HG03025 (cell line): ENCODE results near the gene CYBRD1.
A peak's percentile ranks its signal among the peaks of the same experiment; 100 is the strongest.
"Not testable (repeated sequence)": the region's sequence is repeated elsewhere in the genome, so short reads cannot be mapped to it uniquely, and the experiment has no call there.

Source experiments
- ATAC-seq: cut with Tn5 transposase; IDR thresholded peaks from one replicate; pipeline ENCODE4 v1.9.1; 2021; ENCODE audit warnings: mild to moderate bottlenecking, moderate library complexity; ENCODE audit not compliant: unreplicated experiment, low FRiP score

The CYBRD1 gene

DNA sequence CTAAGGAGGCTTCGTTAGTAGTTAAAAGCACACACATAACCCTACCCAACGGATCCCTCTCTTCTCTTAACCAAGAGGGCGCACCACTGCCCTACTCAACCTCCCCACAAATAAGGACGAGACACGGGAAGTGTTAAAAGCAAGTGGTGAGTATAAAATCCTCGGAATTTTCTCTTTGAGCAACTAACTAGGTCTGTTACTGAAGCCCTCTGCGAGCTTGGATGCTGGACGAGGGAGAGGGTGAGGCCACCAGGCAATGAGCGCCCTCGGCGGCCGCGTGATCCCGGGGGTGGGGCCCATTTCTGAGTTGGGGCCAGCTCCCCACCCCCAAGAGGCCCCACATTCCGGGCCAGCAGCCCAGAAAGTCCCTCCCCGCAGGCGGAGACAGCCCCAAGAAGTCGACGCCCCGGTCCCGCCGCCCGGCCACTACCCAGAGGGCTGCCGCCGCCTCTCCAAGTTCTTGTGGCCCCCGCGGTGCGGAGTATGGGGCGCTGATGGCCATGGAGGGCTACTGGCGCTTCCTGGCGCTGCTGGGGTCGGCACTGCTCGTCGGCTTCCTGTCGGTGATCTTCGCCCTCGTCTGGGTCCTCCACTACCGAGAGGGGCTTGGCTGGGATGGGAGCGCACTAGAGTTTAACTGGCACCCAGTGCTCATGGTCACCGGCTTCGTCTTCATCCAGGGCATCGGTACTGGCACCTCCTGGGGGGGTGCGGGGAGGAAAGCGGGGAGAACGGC, at the start of gene CYBRD1:
Gene CYBRD1 (plus strand): TSS at position 423 of the 736 bp plus-strand sequence. CDS start 72 bp downstream, at position 495.
- peak; percentile 56 for ATAC-seq

DNA sequence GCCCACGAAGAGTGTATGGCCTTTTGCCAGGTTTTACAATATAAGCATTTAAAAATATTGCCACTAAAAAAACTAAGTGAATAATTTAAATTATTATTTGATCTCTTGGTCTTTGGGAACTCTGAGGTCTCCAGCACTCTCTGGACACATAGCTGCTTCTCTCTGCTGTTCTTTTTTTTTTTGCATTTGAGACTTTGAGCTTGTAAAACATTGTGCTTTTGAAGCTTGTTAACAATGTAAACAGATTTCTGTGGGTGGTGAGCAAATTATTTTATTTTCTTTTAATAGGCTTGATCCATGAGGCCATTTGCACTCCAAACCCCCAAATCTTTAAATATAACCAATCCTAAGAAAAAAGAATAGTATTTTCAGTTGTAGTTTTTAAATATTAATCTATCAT, 46.3 kb upstream of the CYBRD1 start:
- ATAC-seq: no peak

DNA sequence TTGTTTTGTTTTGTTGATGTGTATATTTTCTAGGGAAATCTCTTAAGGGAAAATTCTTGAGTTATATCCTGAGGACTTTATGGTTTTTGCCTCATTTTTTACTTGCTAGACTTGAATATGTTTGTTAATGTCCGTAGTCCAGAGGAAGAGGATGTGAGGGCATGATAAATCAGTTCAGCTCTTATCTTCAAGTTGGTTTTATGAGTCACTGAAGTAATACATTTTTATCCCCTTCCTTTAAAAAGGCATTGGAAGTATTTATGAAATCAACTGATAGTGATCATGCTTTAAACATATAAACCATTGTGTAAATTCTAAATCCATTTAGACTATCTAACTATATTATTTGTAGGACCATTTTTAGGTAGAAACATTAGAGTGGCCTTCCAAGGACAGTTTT, 43.9 kb upstream of the CYBRD1 start:
- no peak for ATAC-seq

- ATAC-seq: no peak
Measured at GRCh38 chr2:171479154-171479814, 43.0 kb upstream of the CYBRD1 start.

DNA sequence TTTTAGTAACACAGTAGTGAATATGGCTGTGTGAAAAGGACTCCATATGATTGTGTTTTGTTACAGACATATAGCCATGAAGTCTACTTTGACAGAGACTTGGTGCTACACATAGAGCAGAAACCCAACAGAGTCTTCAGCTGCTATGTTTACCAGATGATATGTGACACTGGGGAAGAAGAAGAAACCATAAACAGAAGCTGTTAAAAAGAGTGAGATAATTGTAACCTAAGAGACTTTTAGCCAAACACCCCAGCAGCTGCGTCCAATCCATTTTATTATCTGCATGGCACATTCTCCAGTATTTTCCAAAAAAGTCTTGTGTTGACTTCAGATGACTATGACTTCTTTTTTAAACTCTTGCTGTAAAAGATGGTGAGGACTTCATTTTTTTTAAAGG, 41.4 kb upstream of the CYBRD1 start:
- no peak for ATAC-seq

DNA sequence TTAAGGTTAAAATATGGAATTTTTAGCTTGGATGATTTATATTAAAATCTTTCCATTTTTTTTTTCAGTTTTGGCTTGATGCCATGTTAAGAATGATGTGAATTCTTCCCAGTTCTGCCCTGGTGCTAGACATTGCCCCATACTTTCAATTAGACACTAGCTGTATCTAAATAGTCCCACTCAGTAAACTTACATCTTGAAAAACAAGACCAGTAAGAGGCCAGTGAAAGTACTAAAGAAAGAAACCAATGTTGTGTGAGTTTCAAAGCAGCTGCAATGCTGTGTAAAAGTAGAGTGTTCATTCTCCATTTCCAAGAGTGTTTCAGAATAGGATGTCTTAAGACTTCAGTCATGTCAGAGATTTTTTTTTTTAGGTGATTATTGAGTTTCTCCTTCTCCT, 40.0 kb upstream of the CYBRD1 start:
- no peak for ATAC-seq

DNA sequence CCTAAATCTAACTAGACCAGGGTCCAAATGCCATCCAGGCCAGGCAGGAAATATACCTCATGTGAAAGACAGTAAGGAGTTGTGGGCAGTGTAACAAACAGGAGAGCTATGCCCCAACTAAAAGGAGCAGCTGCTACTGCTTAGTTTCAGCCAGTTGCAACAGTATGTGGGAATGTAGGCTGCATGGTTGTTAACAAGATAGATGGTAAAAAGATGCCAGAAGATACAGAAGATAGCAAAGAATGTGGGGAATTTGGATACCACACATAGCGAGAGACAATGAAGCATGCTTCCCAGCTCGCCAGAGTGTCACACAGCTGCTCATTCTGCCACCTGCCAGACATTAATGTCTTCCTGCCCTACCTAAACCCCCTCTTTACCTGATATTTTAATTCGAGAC, 39.4 kb upstream of the CYBRD1 start:
- ATAC-seq: no peak

DNA sequence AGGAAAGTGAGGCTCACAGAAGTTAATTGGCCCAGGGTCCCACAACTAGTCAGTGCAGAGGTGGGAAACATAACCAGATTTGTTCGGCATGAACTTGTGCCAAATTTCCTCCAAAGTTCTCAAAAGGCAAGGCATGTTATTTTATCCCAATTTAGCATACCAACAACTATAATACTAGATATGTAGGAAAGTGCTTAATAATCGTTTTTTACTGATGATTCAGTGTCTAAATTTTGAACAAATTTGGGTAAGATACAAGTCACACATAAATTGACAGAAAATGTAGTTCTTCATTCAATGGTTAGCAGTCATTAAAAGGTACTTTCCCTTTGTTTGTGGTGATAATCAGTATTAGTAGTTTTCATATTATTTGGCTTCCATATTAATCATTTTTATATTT, 38.5 kb upstream of the CYBRD1 start:
- ATAC-seq: no peak

- no peak for ATAC-seq
Measured at GRCh38 chr2:171485116-171485515, 37.2 kb upstream of the CYBRD1 start.

DNA sequence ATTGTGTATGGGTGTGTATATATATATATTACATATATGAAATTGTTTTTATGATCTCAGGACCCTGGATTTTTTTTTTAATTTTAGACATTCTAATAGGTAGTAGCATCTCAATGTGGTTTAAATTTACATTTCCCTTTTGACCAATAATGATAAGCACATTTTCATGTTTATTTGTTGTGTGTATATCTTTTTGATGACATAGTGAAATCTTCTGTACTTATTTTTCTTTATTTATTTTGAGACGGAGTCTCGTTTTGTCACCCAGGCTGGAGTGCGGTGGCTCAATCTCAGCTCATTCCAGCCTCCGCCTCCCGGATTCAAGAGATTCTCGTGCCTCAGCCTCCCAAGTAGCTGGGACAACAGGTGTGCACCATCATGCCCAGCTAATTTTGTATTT, 35.1 kb upstream of the CYBRD1 start:
- ATAC-seq: no peak

- no peak for ATAC-seq
Measured at GRCh38 chr2:171487803-171488259, 34.4 kb upstream of the CYBRD1 start.

- no peak for ATAC-seq
Measured at GRCh38 chr2:171490577-171490976, 31.7 kb upstream of the CYBRD1 start.

DNA sequence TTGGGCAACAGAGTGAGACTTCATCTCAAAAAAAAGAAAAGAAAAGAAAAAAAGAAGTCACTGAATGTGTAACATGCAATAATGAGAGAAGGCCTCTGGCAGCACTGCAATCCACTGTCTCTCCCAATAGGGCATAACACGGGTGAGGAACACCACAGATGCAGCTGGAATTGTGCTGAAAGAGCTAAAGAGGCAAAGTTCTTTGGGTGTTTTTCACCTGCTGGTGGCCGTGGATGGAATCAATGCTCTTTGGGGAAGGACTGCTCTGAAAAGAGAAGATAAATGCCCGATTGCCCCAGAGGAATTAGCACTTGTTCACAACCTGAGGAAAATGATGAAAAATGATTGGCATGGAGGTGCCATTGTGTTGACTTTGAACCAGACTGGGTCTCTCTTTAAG, 31.0 kb upstream of the CYBRD1 start:
- no peak for ATAC-seq

DNA sequence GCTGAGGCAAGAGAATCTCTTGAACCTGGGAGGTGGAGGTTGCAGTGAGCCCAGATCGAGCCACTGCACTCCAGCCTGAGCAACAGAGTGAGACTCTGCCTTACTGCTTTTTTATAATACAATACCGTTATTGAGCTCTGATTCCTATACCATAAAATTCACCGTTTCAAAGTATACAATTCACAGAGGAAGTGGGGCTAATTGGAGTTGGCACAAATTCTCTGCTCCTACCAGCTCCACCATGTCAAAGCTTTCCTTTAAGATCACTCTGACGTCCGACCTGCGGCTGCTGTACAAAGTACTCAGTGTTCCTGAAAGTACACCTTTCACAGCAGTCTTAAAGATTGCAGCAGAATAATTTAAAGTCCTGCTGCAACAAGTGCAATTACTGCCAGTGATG, 29.6 kb upstream of the CYBRD1 start:
- ATAC-seq: no peak

DNA sequence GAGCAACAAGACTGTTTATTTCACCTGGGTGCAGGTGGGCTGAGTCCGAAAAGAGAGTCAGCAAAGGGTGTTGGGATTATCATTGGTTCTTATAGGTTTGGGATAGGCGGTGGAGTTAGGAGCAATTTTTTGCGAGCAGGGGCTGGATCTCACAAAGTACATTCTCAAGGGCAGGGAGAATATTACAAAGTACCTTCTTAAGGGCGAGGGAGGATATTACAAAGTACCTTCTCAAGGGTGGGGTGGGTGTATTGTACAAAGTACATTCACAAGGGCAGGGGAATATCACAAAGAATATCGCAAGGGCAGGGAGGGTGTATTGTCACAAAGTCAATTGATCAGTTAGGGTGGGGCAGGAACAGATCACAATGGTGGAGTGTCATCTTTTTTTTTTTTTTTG, 24.6 kb upstream of the CYBRD1 start:
- ATAC-seq: not testable (repeated sequence)

- no peak for ATAC-seq
Measured at GRCh38 chr2:171505374-171505773, 16.9 kb upstream of the CYBRD1 start.

GRCh38 chr2:171509945-171510731, 12.1 kb upstream of the CYBRD1 start:
- no peak for ATAC-seq

DNA sequence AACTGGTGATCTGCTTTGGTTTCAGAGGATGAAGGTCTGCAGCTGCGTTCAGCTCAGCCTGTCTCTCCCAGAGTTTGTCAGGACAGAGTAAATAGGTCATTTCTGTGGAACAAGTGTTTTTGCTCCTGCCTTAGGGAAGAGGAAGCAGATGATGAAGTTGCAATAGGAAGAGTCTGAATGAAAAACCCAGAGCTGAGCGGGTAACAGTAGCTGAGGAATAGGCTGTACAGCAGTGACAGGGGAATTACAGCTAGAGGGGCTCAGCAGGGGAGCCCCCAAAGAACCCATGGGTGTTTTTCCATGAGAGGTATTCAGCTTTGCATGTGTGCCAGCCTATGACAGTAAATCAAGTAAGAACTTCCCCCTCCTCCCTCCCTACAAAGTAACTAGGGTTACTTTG, 10.3 kb upstream of the CYBRD1 start:
- no peak for ATAC-seq

- no peak for ATAC-seq
Measured at GRCh38 chr2:171512683-171513195, 9.5 kb upstream of the CYBRD1 start.

- no peak for ATAC-seq
Measured at GRCh38 chr2:171513719-171514160, 8.5 kb upstream of the CYBRD1 start.
